GM21825 (cell line): ENCODE data around the gene TLL1.

ENCODE experiments used
- ATAC-seq: cut with Tn5 transposase; IDR thresholded peaks from one replicate; pipeline ENCODE4 v1.9.1; 2021; ENCODE audit warnings: mild to moderate bottlenecking, moderate library complexity; ENCODE audit not compliant: unreplicated experiment

Gene TLL1

DNA sequence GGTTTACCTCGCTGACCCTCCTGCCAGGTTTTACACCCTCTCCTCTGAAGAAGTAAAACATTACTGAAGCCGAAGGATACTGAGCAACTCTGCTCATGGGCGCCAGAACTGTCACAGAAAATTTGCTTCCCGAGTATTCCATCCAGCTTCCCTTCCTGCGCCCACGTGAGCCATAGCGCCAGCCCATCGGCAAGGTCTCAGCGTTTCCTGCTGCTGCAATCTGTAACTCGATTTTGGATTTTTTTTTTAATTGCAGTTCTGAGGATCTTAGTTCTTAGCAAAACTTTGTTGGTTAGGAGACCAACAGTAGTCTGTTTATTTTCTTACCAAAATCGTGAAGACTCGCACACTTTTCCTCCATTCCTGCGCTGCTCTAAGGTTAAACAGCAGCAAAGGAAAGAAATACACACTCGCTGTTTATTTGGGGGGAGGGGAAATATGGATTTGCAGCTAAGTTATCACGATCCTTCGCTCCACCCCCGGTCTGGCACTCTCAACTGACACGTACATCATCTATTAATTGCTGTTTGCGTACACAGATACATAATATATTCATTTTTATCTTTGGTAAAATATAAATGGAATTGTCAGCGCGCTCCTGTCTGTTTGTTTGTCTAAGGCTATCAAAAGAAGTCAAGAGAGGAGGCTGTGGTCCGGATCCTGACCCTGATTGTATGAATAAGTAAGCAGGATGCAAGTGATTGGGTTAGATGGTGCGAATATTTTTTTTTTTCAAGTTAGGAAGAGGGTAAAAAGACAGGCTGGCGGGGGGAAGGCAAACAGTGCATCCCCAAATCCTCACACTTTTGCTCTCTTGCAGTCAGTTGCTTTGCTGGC, at the start of gene TLL1:
TLL1 (plus strand) TSS at position 777 of the 837 bp plus-strand sequence. CDS start 668 bp downstream, outside the sequence.
- ATAC-seq = no peak

DNA sequence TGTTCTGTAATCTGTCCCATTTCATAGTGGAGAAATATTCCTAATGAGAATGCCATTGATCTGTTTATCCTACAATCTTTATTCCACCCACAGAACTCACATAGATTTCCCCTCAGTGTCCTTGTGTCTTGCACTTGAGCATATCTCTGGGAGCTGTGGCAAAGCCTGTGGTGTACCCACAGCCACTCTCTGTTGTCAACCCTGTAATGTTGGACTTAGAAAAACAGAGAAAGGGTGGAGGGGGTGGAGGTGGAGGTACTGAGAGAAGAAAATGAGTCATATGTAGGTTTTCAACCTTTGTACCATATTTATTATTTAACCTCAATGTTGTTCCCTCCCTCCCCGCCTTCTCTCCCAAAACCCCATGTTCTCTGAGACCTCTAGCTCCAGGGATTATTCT, 46.9 kb upstream of the TLL1 start:
- no peak for ATAC-seq

- ATAC-seq = no peak
These were observed 46.0 kb upstream of the TLL1 start for GRCh38 chr4:165827018-165827417.

GRCh38 chr4:165828928-165829327, 44.1 kb upstream of the TLL1 start:
- ATAC-seq = no peak

- ATAC-seq = no peak
These were observed 38.9 kb upstream of the TLL1 start for GRCh38 chr4:165834116-165834515.

DNA sequence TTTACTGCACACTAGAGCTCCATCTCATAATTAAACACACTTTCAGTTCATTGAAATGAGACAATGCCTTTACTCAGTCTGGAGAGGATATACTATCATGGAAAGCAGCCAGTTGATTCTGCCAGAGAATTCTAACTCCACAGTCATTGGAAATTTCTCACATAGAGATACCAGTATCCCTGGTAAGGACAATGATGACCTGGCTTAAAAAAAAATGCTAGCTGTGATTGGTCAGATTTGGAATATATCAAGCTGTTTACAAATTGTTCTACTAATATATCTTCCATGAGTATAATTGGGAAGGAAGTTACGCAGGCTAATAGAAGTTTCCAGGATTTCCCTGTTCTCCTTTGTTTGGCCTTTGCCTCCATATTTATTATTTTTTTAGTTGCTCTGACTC, 34.5 kb upstream of the TLL1 start:
- ATAC-seq = no peak

DNA sequence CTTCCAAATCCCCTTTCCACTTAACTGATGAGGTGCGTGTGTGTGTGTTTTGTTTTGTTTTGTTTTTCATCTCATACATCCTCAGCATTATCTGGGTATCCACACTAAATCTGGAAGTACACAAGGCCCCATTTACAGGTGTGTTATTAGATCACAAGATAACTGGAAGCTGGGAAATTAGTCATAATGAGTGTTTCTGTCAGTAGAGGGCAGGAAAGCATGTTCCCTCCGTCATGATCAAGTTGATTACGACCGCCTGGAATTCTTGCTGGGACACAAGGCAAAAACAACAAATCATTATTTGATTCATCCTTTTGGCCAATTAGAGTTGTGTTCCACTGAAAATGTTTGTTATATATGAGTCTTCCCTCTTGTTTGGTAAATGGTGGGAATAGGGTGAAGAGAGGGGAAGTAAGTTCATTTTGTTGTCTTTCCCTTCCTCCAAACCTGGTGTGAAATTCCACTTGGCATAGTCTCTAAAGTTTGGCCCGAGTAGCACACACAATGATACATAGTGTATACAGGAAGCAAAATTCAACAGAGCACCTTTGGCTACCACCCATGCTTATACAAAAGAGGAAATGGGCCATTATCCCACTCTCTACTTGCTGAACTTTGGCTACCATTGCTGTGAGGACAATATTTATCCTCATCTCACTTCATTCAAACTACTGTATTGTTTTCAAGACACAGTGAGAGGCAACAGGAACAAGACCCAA, 33.3 kb upstream of the TLL1 start:
- no peak for ATAC-seq

GRCh38 chr4:165842684-165843083, 30.4 kb upstream of the TLL1 start:
- no peak for ATAC-seq

DNA sequence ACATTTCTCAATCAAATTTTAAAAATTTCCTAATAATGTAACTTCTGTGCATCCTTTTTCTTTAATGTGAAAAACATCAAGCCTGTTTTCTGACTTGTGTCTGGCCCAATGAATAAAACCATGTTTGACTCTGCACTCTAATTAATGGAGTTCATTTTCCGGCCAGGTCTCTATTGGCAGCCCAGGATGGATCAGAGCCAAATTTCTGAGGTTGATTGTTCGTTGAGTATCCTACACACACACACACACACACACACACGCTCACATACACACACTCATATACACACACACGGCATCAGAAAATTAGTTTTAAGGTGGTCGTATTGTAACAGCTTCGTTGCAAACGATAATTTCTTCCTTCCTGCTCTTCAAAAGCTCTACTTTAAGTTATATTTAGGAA, 28.9 kb upstream of the TLL1 start:
- ATAC-seq = no peak

GRCh38 chr4:165851256-165851655, 21.8 kb upstream of the TLL1 start:
- ATAC-seq = no peak

DNA sequence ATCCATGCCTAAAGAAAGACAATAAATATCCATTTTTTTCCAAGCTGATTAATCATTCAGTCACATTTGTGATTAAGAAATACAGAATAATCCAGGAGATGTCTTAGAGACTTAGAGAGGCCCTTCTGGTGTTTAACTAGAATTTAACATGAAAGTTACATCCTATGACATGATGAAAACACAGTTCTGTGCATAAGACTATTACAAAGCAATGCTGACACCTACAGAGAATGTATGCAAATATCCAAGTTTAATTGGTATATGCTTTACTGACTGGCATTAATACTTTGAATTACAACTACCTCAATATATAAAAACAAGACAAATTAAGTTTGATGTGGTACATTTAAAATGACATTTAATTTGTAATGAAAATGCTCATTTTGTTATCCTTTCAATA, 17.8 kb upstream of the TLL1 start:
- ATAC-seq = no peak

DNA sequence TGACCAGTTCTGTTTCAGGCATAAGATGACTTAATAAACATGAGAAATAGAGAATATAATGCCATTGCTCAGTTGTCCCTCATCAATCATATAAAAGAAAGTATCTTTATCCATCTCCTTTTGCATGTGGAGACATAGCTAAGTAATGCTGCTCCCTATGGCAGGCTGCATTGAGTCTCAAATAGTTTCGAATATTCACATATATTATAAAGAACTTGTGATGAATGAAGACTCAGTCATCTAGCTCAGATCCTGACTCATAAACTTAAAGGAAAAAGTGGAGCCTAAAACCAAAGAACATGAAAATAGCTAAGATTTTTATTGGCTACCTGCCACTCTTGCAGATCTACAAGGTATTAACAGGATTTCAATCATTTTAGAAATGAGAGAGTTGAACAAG, 11.7 kb upstream of the TLL1 start:
- no peak for ATAC-seq

DNA sequence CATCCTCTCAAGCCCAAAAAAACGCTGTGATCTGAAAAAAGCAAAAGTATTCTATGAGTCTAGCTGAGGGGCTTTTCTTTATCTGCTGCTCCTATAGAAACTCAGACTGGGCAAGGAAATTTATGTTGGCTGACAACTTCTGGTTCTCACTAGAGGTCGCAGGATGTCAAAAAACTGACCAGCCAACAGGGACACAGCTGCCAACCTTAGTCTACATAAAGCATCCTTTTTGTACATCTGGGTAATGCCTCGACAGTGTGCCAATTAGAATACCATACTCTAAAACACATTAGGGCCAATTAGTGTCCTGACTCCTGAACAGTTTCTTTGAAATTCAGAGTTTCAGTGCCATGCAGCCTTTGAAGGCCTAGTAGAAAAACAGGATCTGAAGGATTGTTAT, 8.8 kb upstream of the TLL1 start:
- ATAC-seq = no peak

- no peak for ATAC-seq
These were observed 6.9 kb upstream of the TLL1 start for GRCh38 chr4:165866019-165866650.

DNA sequence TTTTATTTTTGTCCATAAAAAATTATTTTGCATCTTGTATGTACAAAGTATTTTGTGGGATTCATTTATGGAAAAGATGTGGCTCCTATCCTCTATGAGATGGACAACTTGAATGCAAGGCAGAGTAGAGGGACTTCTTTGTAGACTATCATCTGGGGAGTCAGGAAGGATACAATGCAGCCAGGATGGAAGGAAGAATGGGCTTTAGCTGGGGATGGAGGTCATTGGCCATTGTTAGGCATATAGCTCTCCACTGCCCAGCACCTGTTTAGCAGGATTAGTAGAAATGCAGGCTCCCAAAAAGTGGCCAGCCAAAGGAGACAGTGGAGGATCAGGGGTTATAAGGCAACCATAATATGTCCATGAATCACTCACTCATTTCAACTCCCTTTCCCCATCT, 5.1 kb upstream of the TLL1 start:
- ATAC-seq = no peak

DNA sequence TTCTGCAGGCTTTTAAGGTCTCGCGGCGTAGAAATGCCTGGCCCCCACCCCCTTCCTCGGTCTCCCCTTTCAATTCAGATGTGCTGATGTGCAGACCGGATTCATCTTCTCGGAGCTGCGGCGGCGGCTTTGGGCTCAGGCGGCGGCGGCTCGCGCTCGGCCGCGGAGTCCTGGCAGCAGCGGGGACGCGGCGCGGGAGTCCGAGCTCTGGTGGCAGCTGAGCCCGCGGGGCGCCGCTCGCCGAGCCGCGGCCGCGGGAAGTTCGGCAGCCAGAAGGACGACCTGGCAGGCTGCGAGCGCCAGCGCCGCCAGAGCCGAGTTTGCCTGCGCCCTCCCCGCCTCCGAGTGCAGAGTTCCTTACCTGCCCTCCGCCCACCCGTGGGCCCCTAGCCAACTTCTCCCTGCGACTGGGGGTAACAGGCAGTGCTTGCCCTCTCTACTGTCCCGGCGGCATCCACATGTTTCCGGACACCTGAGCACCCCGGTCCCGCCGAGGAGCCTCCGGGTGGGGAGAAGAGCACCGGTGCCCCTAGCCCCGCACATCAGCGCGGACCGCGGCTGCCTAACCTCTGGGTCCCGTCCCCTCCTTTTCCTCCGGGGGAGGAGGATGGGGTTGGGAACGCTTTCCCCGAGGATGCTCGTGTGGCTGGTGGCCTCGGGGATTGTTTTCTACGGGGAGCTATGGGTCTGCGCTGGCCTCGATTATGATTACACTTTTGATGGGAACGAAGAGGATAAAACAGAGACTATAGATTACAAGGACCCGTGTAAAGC, 448 bp downstream of the TLL1 start:
- no peak for ATAC-seq

- ATAC-seq = no peak
These were observed 1.2 kb downstream of the TLL1 start for GRCh38 chr4:165874072-165874790.

GRCh38 chr4:165874791-165875371, 1.8 kb downstream of the TLL1 start:
- ATAC-seq = no peak

GRCh38 chr4:165875446-165875845, 2.4 kb downstream of the TLL1 start:
- no peak for ATAC-seq

DNA sequence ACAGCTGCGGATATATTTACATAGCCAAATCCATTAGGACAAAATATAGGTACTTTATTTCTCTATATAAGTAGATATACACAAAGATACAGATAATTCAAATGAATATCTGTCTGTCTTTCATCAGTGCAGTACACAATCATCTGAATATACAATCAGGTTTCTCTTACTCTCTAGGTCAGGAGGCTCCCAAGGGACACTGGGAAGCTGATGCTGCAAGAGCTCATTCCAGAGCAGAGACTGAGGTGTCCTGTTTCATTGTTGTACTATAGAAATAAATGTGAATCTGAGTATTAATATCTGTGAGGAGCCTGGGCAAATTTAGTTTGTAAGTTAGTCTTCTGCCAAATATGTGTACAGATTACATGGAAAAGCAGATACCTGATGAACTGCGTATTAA, 4.2 kb downstream of the TLL1 start:
- no peak for ATAC-seq
